GM12865 (cell line): ENCODE data around the gene TRIM34.

Experiments used
- DNase-seq: peaks from one replicate; pipeline ENCODE4 v3.0.0; 2010; ENCODE audit warnings: low read depth
- H3K4me3 ChIP-seq: 2 replicates; pipeline ENCODE4 v1.5.1; 2011; ENCODE audit warnings: mild to moderate bottlenecking, low read depth, low read length, control low read depth
- TF ChIP-seq, protein P1 (sequence below): IDR thresholded peaks from 2 replicates; pipeline ENCODE4 v1.5.1; 2011; ENCODE audit warnings: low read length, control low read depth, low read depth, inconsistent platforms; ENCODE audit not compliant: insufficient read depth; ENCODE audit errors: missing control alignments

TRIM34 gene

GRCh38 chr11:5691964-5692361 is 67.2 kb downstream of the TRIM34 start:
- no peak for DNase-seq
- peak overlapping the region; percentile 64 for H3K4me3 ChIP-seq
- TF ChIP-seq, protein P1, sequence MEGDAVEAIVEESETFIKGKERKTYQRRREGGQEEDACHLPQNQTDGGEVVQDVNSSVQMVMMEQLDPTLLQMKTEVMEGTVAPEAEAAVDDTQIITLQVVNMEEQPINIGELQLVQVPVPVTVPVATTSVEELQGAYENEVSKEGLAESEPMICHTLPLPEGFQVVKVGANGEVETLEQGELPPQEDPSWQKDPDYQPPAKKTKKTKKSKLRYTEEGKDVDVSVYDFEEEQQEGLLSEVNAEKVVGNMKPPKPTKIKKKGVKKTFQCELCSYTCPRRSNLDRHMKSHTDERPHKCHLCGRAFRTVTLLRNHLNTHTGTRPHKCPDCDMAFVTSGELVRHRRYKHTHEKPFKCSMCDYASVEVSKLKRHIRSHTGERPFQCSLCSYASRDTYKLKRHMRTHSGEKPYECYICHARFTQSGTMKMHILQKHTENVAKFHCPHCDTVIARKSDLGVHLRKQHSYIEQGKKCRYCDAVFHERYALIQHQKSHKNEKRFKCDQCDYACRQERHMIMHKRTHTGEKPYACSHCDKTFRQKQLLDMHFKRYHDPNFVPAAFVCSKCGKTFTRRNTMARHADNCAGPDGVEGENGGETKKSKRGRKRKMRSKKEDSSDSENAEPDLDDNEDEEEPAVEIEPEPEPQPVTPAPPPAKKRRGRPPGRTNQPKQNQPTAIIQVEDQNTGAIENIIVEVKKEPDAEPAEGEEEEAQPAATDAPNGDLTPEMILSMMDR, result no peak
